ENCODE data around the gene SNRNP25.
"Not testable (repeated sequence)": the region's sequence is repeated elsewhere in the genome, so short reads cannot be mapped to it uniquely, and the experiment has no call there.

SNRNP25 gene

DNA sequence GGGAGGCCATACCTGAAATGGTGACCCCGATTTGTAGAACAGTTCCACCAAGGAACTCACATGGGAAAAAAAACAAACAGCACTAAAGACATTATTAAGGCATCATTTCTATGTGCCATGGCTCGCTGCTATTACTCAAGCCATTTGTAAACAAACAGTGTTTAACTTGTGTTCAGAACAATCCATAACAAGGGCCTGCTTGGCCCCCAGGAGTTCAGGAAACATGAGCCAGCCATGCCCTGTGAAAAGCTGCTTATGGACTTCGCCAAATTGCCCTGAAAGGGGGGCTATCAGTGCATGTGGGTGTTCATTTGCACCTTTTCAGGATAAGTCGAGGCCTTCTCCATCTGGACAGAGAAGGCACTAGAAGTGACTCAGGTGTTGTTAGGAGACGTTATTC, 8.2 kb upstream of the SNRNP25 start:
- Histone ChIP-seq H3K27me3 (ENCODE audit: insufficient read depth, low read length) (no peaks in the 10 kb centered on the region), H3K9ac (ENCODE audit: low read length) (no peak overlapping the region), H3K4me1 (ENCODE audit: insufficient read depth, low read length, severe bottlenecking) (no peaks in the 10 kb centered on the region), H4K20me1 (ENCODE audit: insufficient read depth, low read length) (no peaks in the 10 kb centered on the region), H3K36me3 (ENCODE audit: insufficient read depth, low read length) (peaks cover 85% of the 10 kb centered on the region), H3K27ac (ENCODE audit: low read depth, low read length, poor library complexity, severe bottlenecking) (no peak overlapping the region), H3K4me2 (ENCODE audit: low read length) (no peak overlapping the region), H3K79me2 (ENCODE audit: insufficient read depth, low read length) (no peaks in the 10 kb centered on the region), H3K4me3 (ENCODE audit: low read depth, low read length, poor library complexity, severe bottlenecking) (no peak overlapping the region), H3K9me2 (ENCODE audit: low read depth, low read length) (no peaks in the 10 kb centered on the region), H3F3A (ENCODE audit: insufficient read depth, low read length) (peaks cover 5% of the 10 kb centered on the region; the same call in 1 of the 2 replicates), H3K9me3 (ENCODE audit: low read length) (no peaks in the 10 kb centered on the region), H2AFZ (ENCODE audit: low read length) (no peak overlapping the region)
- TF ChIP-seq EZH2 (IDR thresholded peaks at IDR 0.05; ENCODE audit: borderline replicate concordance, low read length), result no peak
- TF ChIP-seq, protein P1, sequence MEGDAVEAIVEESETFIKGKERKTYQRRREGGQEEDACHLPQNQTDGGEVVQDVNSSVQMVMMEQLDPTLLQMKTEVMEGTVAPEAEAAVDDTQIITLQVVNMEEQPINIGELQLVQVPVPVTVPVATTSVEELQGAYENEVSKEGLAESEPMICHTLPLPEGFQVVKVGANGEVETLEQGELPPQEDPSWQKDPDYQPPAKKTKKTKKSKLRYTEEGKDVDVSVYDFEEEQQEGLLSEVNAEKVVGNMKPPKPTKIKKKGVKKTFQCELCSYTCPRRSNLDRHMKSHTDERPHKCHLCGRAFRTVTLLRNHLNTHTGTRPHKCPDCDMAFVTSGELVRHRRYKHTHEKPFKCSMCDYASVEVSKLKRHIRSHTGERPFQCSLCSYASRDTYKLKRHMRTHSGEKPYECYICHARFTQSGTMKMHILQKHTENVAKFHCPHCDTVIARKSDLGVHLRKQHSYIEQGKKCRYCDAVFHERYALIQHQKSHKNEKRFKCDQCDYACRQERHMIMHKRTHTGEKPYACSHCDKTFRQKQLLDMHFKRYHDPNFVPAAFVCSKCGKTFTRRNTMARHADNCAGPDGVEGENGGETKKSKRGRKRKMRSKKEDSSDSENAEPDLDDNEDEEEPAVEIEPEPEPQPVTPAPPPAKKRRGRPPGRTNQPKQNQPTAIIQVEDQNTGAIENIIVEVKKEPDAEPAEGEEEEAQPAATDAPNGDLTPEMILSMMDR (IDR thresholded peaks at IDR 0.05; ENCODE audit: low read length), result no peak

DNA sequence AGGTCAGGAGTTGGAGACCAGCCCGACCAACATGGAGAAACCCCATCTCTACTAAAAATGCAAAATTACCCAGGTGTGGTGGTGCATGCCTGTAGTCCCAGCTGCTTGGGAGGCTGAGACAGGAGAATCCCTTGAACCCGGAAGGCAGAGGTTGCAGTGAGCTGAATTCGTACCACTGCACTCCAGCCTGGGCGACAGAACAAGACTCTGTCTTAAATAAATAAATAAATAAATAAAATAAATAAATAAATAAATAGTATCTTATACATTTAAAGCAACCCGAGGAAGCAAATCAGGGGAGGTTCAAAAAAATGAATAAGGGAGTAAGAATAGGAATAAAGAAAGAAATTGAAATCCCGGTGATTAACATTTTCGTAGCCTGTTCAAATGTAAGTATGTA, 7.1 kb upstream of the SNRNP25 start:
- not testable (repeated sequence) for H3K27ac ChIP-seq (ENCODE audit: low read depth, low read length, poor library complexity, severe bottlenecking); H3K9me3 ChIP-seq (ENCODE audit: low read length); H3K9ac ChIP-seq (ENCODE audit: low read length); H3K27me3 ChIP-seq (ENCODE audit: insufficient read depth, low read length); H4K20me1 ChIP-seq (ENCODE audit: insufficient read depth, low read length); H3K4me2 ChIP-seq (ENCODE audit: low read length); H3K4me1 ChIP-seq (ENCODE audit: insufficient read depth, low read length, severe bottlenecking); H3K79me2 ChIP-seq (ENCODE audit: insufficient read depth, low read length); H3K9me2 ChIP-seq (ENCODE audit: low read depth, low read length); H3F3A ChIP-seq (ENCODE audit: insufficient read depth, low read length); H2AFZ ChIP-seq (ENCODE audit: low read length); H3K4me3 ChIP-seq (ENCODE audit: low read depth, low read length, poor library complexity, severe bottlenecking)
- H3K36me3 ChIP-seq (ENCODE audit: insufficient read depth, low read length), result peaks cover 90% of the 10 kb centered on the region

DNA sequence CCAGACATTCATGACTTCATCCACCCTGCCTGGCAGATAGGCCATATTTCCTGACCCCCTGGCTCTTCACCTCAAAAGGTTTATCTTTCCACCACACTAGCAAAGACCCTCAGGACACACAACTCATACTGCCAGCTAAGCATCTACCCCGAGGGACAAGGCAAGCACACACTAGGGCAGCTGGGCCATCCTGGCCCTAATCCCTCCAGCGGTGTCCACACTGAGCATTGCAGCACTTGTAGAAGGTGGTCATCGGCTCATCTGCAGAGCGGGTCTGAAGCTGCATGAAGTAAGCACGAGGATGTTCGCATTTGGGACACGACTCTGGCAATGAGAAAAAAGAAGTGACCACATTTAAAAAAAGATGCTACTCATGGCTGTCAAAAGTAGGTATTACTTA, 6.4 kb upstream of the SNRNP25 start:
- H3K79me2 ChIP-seq (ENCODE audit: insufficient read depth, low read length), result peaks cover 14% of the 10 kb centered on the region
- no peaks in the 10 kb centered on the region for H3K9me2 ChIP-seq (ENCODE audit: low read depth, low read length)
- H3K4me3 ChIP-seq (ENCODE audit: low read depth, low read length, poor library complexity, severe bottlenecking), result no peak overlapping the region
- H3K27ac ChIP-seq (ENCODE audit: low read depth, low read length, poor library complexity, severe bottlenecking), result no peak overlapping the region
- H3K27me3 ChIP-seq (ENCODE audit: insufficient read depth, low read length), result no peaks in the 10 kb centered on the region
- no peak overlapping the region for H3K4me2 ChIP-seq (ENCODE audit: low read length)
- H3K9ac ChIP-seq (ENCODE audit: low read length), result no peak overlapping the region
- no peaks in the 10 kb centered on the region for H3K9me3 ChIP-seq (ENCODE audit: low read length)
- H3K36me3 ChIP-seq (ENCODE audit: insufficient read depth, low read length), result peaks cover 88% of the 10 kb centered on the region
- no peak overlapping the region for H2AFZ ChIP-seq (ENCODE audit: low read length)
- no peaks in the 10 kb centered on the region for H4K20me1 ChIP-seq (ENCODE audit: insufficient read depth, low read length)
- TF ChIP-seq, protein P1 (IDR thresholded peaks at IDR 0.05; ENCODE audit: low read length), result no peak
- TF ChIP-seq EZH2 (IDR thresholded peaks at IDR 0.05; ENCODE audit: borderline replicate concordance, low read length), result no peak
- H3F3A ChIP-seq (ENCODE audit: insufficient read depth, low read length), result peaks cover 5% of the 10 kb centered on the region; the same call in 1 of the 2 replicates
- H3K4me1 ChIP-seq (ENCODE audit: insufficient read depth, low read length, severe bottlenecking), result peaks cover 14% of the 10 kb centered on the region

DNA sequence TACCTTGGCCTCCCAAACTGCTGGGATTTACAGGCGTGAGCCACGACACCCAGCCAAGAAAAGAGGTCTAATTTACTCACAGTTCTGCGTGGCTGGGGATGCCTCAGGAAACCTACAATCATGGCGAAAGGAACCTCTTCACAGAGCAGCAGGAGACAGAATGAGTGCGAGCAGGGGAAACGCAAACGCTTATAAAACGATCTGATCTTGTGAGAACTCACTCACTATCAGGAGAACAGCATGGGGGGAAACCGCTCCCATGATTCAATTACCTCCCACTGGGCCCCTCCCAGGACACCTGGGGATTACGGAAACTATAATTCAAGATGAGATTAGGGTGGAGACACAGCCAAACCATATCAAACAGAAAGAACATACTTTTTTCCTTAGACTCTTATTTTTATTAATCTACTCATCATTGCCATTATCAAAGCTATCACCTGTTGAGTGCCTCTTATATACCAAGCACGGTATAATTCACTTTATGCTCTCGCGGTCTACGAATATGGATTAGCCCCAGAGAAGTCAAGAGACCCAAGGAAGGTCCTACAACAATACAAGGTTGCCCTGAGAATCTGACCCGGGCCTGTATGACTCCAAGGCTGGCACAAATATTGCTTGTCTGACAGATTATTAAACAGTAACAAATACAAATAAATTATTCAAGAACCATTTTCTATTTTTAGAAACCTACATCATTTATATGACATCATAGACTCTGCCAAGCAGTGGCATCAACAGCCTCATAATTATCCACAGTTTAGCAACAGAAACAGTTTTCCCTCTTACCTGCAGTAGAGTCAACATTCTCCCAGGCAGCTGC, 2.6 kb upstream of the SNRNP25 start:
- no peak overlapping the region for H3K27ac ChIP-seq (ENCODE audit: low read depth, low read length, poor library complexity, severe bottlenecking)
- H3K4me1 ChIP-seq (ENCODE audit: insufficient read depth, low read length, severe bottlenecking), result peaks cover 26% of the 10 kb centered on the region
- no peaks in the 10 kb centered on the region for H4K20me1 ChIP-seq (ENCODE audit: insufficient read depth, low read length)
- TF ChIP-seq, protein P1 (IDR thresholded peaks at IDR 0.05; ENCODE audit: low read length), result no peak
- TF ChIP-seq EZH2 (IDR thresholded peaks at IDR 0.05; ENCODE audit: borderline replicate concordance, low read length), result no peak
- H3K9me3 ChIP-seq (ENCODE audit: low read length), result no peaks in the 10 kb centered on the region
- peak overlapping the region; percentile 56 for H3K4me2 ChIP-seq (ENCODE audit: low read length)
- H3K9me2 ChIP-seq (ENCODE audit: low read depth, low read length), result no peaks in the 10 kb centered on the region
- H3K4me3 ChIP-seq (ENCODE audit: low read depth, low read length, poor library complexity, severe bottlenecking), result peak overlapping the region; percentile 74
- peaks cover 5% of the 10 kb centered on the region; the same call in 1 of the 2 replicates for H3F3A ChIP-seq (ENCODE audit: insufficient read depth, low read length)
- peaks cover 26% of the 10 kb centered on the region for H3K79me2 ChIP-seq (ENCODE audit: insufficient read depth, low read length)
- H2AFZ ChIP-seq (ENCODE audit: low read length), result no peak overlapping the region
- peaks cover 63% of the 10 kb centered on the region for H3K36me3 ChIP-seq (ENCODE audit: insufficient read depth, low read length)
- no peak overlapping the region for H3K9ac ChIP-seq (ENCODE audit: low read length)
- H3K27me3 ChIP-seq (ENCODE audit: insufficient read depth, low read length), result no peaks in the 10 kb centered on the region
